Uterus (tissue), 4 donors: ENCODE measurements around the gene KDF1. TPM values are rescaled to one million over a fixed set of nuclear protein-coding genes. Genes with fewer than 3 reads are reported as not detected.

Experiments used
- DNase-seq, 2 donors: peaks; one replicate each; pipeline ENCODE4 v3.0.0-alpha.2; 2019 to 2020
- H3K27ac ChIP-seq, 2 donors: fragments of 200-600 bp; sonication (generic); 1 replicate in 1 of 2; 2 replicates in 1 of 2; pipeline ENCODE4 v1.5.1; 2016 to 2018
- H3K27me3 ChIP-seq, 2 donors: fragments of 200-600 bp; sonication (generic); one replicate each; pipeline ENCODE4 v1.5.1; 2018 to 2019; ENCODE audit warnings: control low read depth in 1 of 2
- H3K36me3 ChIP-seq, 2 donors: fragments of 200-600 bp; sonication (generic); one replicate each; pipeline ENCODE4 v1.5.1; 2019; ENCODE audit warnings: control low read depth in 1 of 2
- H3K4me1 ChIP-seq, 2 donors: fragments of 200-600 bp; sonication (generic); one replicate each; pipeline ENCODE4 v1.5.1; 2018 to 2019; ENCODE audit warnings: control low read depth in 1 of 2
- H3K4me3 ChIP-seq, 2 donors: fragments of 200-600 bp; sonication (generic); 1 replicate in 1 of 2; 2 replicates in 1 of 2; pipeline ENCODE4 v1.5.1; 2018 to 2019; ENCODE audit warnings: mild to moderate bottlenecking in 1 of 2
- H3K9me3 ChIP-seq, 2 donors: fragments of 200-600 bp; sonication (generic); one replicate each; pipeline ENCODE4 v1.5.1; 2019; ENCODE audit warnings: control low read depth in 1 of 2
- POLR2A ChIP-seq, 2 donors: fragments of 450-650 bp; IDR thresholded peaks; one replicate each; pipeline ENCODE4 v1.6.1; 2016; ENCODE audit warnings: antibody characterized with exemption in 2 of 2, mild to moderate bottlenecking in 1 of 2, moderate library complexity in 1 of 2
- intact Hi-C: fragments of 100-400 bp; cut with DNase I; formaldehyde crosslinking; loops from one replicate; pipeline ENCODE4 v1.15.1; 2023; ENCODE audit warnings: low total_unique reads
- total RNA-seq, 4 donors: library from RNA; depleted of rRNA in 3 of 4; stranded (reverse); fragments of >200 nt in 3 of 4; gene quantifications; one replicate each; pipeline versions ENCODE4 v1.1.0 to v1.2.4, GENCODE V29; 2014 to 2023
- TF ChIP-seq, protein P1 (sequence below), 4 experiments: fragments of 200-600 bp in 2 of 4; fragments of 450-650 bp in 2 of 4; sonication (generic) in 2 of 4; IDR thresholded peaks; one replicate each; pipeline ENCODE4 v1.5.1; 2016 to 2019; ENCODE audit warnings: antibody characterized with exemption in 4 of 4, mild to moderate bottlenecking in 2 of 4, moderate library complexity in 1 of 4
- donor health status: DM: yes; HTN: yes; CAD: no.

Gene KDF1
- total RNA-seq, 4 donors from 2014 or later: 1.9 TPM; not detected in 3

DNA sequence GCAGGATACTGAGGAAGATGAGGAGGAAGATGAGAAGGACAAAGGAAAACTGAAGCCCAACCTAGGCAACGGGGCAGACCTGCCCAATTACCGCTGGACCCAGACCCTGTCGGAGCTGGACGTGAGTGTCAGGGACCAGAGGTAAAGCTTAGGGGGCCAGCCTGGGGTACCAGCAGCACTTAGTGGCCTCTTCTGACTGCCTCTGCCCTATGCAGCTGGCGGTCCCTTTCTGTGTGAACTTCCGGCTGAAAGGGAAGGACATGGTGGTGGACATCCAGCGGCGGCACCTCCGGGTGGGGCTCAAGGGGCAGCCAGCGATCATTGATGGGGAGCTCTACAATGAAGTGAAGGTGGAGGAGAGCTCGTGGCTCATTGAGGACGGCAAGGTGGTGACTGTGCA is 17.6 kb downstream of the KDF1 start:
- Histone ChIP-seq H3K27me3 (no peaks in the 10 kb centered on the region), H3K4me1 (no peaks in the 10 kb centered on the region), H3K36me3 (no peaks in the 10 kb centered on the region), H3K9me3 (no peaks in the 10 kb centered on the region), H3K4me3 (no peak overlapping the region), H3K27ac (no peak overlapping the region)
- intact Hi-C loops: no loop called here
- DNase-seq: no peak
- TF ChIP-seq, protein P1, sequence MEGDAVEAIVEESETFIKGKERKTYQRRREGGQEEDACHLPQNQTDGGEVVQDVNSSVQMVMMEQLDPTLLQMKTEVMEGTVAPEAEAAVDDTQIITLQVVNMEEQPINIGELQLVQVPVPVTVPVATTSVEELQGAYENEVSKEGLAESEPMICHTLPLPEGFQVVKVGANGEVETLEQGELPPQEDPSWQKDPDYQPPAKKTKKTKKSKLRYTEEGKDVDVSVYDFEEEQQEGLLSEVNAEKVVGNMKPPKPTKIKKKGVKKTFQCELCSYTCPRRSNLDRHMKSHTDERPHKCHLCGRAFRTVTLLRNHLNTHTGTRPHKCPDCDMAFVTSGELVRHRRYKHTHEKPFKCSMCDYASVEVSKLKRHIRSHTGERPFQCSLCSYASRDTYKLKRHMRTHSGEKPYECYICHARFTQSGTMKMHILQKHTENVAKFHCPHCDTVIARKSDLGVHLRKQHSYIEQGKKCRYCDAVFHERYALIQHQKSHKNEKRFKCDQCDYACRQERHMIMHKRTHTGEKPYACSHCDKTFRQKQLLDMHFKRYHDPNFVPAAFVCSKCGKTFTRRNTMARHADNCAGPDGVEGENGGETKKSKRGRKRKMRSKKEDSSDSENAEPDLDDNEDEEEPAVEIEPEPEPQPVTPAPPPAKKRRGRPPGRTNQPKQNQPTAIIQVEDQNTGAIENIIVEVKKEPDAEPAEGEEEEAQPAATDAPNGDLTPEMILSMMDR (IDR thresholded peaks at IDR 0.05): no peak
- no peak for TF ChIP-seq POLR2A (IDR thresholded peaks at IDR 0.05)

DNA sequence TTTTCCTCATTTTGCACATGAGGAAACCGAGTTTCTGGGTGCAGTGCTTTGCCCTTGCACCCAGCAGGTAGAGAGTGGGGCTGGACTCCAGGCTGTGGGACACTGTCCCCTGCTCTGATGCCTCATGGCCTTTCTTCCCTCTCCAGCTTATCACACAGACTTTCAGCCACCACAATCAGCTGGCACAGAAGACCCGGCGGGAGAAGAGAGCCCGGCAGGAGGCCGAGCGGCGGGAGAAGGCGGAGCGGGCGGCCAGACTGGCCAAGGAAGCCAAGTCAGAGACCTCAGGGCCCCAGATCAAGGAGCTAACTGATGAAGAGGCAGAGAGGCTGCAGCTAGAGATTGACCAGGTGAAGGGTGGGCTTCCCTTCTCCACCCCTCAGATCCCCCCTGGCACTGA is 19.0 kb downstream of the KDF1 start:
- Histone ChIP-seq H3K36me3 (no peaks in the 10 kb centered on the region), H3K9me3 (no peaks in the 10 kb centered on the region), H3K27me3 (no peaks in the 10 kb centered on the region), H3K4me1 (no peaks in the 10 kb centered on the region), H3K4me3 (no peak overlapping the region), H3K27ac (no peak overlapping the region)
- no peak for TF ChIP-seq POLR2A (IDR thresholded peaks at IDR 0.05)
- TF ChIP-seq, protein P1 (IDR thresholded peaks at IDR 0.05): no peak
- DNase-seq: no peak
- intact Hi-C loops: no loop called here

DNA sequence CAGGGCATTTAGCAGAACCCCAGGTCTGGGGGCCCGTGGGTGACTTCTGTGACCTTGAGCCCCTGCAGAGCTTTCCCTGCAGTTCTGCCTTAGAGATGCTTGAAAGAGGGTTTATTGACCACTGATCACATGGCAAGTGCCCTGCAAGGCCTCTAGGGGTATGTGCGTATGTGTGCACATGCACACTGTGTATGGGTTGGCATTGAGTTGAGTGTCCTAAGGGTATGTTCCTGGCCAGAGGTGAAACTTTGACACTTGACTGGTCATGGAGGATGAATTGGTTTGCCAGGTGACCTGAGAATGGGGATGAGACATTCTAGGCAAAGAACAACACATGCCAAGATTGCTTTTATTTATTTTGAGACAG is 21.6 kb downstream of the KDF1 start:
- no peaks in the 10 kb centered on the region for H3K9me3 ChIP-seq
- no peak for DNase-seq
- H3K27ac ChIP-seq: no peak overlapping the region
- no peaks in the 10 kb centered on the region for H3K4me1 ChIP-seq
- intact Hi-C loops: no loop called here
- H3K27me3 ChIP-seq: no peaks in the 10 kb centered on the region
- no peaks in the 10 kb centered on the region for H3K36me3 ChIP-seq
- H3K4me3 ChIP-seq: no peak overlapping the region
- TF ChIP-seq, protein P1 (IDR thresholded peaks at IDR 0.05): no peak
- no peak for TF ChIP-seq POLR2A (IDR thresholded peaks at IDR 0.05)

DNA sequence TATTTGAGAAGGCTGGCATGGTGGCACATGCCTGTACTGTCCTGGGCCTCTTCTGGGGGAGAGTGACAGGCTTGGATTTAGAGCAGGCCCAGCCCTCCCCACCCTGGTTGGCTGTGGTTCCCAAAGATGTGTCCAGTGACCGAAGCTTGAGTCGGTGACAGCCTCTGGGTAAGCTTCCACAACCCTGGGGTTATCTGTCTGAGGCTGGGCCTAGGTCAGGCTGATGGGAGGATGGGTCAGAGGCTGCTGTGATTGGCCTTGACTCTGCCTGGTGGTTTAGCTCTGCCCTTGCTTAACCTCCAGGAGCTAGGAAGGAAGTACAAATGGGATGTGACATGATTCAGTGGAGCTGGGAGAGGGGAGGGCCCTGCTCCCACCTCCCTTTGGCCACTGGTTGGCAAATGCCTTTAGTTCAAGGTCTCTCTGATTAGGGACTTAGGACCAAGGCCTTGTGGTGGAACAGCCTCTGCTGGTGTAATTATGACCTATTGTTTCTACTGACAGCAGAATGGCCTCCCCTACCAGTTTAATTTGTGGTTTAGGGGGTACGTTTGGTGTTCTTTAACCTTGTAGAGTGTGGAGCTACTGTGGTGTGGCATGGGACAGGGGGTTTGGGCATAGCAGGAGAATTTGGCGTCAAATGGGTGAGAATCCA is 22.1 kb downstream of the KDF1 start:
- H3K36me3 ChIP-seq: no peaks in the 10 kb centered on the region
- H3K4me1 ChIP-seq: no peaks in the 10 kb centered on the region
- TF ChIP-seq, protein P1 (IDR thresholded peaks at IDR 0.05): no peak
- no peak for TF ChIP-seq POLR2A (IDR thresholded peaks at IDR 0.05)
- no peaks in the 10 kb centered on the region for H3K27me3 ChIP-seq
- intact Hi-C loops: no loop called here
- H3K27ac ChIP-seq: no peak overlapping the region
- no peak overlapping the region for H3K4me3 ChIP-seq
- no peak for DNase-seq
- H3K9me3 ChIP-seq: no peaks in the 10 kb centered on the region

DNA sequence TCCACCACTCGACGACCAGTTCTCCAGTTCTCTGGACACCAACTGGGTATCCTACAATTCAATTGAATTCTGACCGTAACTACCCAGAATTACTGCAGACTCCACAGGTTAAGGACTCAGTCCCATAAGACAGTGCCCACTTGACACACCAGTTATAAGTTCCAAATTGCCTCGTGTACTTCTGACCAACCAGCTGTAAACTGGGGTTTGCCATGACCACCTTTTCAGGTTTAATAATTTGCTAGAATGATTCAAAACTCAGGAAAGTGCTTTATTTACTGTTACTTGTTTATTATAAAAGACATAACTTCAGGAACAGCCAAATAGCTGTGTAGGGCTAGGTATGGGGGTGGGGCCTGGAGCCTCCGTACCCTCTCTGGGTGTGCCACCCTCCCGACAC is 23.4 kb downstream of the KDF1 start:
- Histone ChIP-seq H3K9me3 (no peaks in the 10 kb centered on the region), H3K4me1 (no peaks in the 10 kb centered on the region), H3K27me3 (no peaks in the 10 kb centered on the region), H3K36me3 (no peaks in the 10 kb centered on the region), H3K27ac (no peak overlapping the region), H3K4me3 (no peak overlapping the region)
- DNase-seq: no peak
- intact Hi-C loops: no loop called here
- no peak for TF ChIP-seq POLR2A (IDR thresholded peaks at IDR 0.05)
- TF ChIP-seq, protein P1 (IDR thresholded peaks at IDR 0.05): no peak
